Left hindlimb (tissue), 1 donor: Measurements from ENCODE around the gene ZNF106.

Experiments
- DNase-seq: peaks from one replicate; pipeline ENCODE4 v3.0.0-alpha.2; 2018

The ZNF106 gene

DNA sequence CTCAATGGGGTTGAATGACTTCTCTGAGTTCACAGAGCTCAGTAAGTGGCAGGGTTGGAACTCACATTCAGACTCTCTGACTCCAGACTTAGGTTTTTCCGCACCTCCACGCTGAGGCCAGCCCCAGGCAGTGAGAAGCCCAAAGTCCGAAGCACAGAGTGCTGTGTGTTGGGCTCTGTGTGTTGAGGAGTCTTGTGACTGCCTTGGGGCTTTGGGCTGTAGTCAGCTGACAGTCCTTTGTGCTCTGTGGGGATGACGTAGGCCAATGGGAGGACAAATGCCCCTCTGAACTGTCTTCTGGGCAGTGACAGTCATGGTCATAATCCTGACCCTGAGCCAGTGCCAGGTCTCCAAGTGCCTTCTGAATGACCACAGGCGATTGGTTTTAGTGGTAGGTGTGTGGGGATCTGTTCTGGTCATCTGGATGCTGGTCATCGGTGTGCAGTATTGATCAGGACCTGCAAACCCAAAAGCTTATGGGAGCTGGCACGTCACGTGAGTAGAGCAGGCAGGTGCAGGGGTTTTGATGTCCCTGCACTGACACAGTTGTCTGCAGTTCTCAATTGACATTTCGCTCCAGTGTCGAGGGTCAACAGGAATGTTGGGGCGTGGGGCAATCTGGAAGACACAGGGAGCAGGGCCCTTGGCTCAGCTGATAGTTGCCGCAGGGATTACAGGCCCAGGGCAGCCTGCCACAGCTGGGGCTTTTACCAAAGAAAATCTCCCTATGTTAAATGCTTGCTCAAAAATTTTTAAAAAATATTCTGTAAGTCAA, 86.3 kb downstream of the ZNF106 start:
- DNase-seq, result no peak

GRCh38 chr15:42403389-42403788, 87.6 kb downstream of the ZNF106 start:
- no peak for DNase-seq

GRCh38 chr15:42402455-42403205, 88.3 kb downstream of the ZNF106 start:
- DNase-seq, result no peak

DNA sequence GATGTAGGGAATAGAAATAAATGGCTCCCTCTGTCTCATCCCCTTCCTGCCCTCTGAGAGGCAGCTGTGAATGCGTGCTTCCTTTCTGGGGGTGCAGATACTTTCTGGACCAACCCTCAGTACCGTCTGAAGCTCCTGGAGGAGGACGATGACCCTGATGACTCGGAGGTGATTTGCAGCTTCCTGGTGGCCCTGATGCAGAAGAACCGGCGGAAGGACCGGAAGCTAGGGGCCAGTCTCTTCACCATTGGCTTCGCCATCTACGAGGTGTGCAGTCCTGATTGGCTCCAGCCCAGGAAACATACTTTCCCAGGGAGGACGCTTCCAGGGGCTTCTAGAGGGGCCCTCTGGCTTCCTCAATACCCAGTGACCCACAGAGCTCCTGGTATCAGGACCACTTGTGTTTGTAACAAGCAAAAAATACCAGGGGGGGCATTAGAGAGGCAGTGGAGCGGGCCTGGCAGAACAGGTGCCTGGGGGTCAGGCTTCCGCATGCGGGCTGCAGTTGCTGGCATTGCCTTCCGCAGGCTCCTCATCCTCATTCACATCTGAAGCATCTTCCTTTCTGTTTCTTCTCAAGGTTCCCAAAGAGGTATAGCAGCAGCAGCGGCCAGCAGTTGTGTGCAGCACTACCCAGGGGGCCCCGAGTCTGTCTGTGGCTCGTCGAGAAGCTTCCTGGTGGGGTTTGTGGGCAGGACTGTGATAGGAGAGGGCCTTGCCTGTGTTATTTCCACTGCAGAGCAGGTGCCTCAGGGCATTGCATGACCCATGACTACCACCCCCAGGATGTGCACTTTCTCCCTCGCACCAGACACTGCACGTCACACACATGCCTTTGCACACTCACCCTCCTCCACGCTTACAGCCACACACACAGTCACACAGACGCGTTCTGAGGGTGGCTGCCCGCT, 89.1 kb downstream of the ZNF106 start:
- no peak for DNase-seq

- no peak for DNase-seq
Observed at GRCh38 chr15:42395838-42396237, 95.1 kb downstream of the ZNF106 start.

- no peak for DNase-seq
Observed at GRCh38 chr15:42394106-42394505, 96.8 kb downstream of the ZNF106 start.

DNA sequence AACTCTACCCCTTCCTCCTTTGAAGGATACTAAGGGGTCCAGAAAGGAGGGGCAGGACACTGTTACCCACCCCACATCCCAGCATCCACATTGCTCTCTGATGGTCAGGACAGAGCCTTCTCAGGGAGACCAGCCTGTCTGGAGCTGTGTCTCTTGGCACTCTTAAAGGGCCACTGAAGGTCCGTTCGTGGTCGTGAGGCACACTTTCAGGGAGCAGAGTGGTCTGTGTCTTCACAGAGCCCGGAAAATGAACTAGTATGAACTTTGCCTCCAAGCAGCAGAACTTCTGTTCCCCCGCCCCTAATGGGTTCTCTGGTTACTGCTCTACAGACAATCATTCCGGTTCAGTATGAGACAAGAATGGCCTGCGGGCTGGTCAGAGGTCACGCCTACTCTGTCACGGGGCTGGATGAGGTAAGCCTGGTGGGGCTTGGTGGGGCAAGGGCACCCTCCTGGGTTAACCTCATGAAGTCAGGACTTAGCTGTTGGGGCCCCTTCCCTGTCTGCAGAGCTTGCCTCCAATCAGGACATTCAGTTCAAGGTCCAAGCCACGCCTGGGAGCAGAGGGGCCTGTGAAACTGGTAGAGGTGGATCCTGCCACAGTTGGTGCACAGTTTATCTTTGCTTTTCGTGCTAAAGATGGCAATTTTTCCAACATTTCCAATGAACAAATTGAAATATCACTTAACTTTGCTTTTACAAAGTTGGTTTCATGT, 98.5 kb downstream of the ZNF106 start:
- DNase-seq, result no peak

DNA sequence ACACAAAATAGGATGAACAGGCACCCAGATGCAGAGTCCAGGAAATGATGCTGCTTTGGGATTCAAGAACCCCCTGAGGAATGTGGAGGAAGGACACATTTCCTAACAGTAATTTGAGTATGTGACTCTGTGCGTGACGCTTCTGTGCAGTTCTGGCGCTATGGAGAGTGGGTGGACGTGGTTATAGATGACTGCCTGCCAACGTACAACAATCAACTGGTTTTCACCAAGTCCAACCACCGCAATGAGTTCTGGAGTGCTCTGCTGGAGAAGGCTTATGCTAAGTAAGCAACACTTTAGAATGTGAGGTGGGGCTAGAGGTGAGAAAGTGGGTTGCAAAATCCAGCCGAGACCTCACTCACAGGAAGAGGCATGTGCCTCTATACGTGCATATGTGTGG, 103.3 kb downstream of the ZNF106 start:
- DNase-seq, result no peak

DNA sequence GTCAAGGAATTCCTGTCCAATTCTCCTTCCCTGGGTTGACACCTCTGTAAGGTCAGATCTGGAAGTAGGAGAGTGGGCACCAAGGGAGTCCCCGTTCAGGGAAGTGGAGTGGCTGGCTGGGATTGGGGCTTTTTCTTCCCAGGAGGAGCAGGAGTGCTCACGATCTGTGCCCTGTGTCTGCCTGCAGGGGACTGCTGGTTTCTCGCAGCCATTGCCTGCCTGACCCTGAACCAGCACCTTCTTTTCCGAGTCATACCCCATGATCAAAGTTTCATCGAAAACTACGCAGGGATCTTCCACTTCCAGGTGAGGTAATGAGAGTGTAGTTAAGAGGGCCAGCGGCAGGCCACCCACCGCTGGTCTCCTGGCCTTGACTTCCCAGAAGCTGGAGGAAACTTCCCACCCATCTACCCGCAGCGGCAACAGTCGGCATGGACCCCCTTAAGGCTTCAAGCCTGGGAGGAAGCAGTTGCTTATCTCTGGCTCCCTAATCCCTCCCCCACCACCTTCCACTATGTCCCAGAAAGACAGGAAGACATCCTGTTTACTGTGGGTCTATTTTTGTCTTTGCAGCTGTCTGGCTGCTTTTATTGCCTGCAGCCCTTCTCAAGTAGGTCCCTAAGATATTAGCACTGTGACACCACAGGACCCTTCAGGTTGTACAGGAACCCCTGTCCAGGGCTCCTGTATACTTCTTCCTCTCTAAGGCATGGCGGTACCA, 104.8 kb downstream of the ZNF106 start:
- DNase-seq, result no peak

GRCh38 chr15:42385206-42385979, 105.5 kb downstream of the ZNF106 start:
- no peak for DNase-seq

- no peak for DNase-seq
Observed at GRCh38 chr15:42384597-42384996, 106.3 kb downstream of the ZNF106 start.

GRCh38 chr15:42378011-42378410, 112.9 kb downstream of the ZNF106 start:
- DNase-seq, result no peak

DNA sequence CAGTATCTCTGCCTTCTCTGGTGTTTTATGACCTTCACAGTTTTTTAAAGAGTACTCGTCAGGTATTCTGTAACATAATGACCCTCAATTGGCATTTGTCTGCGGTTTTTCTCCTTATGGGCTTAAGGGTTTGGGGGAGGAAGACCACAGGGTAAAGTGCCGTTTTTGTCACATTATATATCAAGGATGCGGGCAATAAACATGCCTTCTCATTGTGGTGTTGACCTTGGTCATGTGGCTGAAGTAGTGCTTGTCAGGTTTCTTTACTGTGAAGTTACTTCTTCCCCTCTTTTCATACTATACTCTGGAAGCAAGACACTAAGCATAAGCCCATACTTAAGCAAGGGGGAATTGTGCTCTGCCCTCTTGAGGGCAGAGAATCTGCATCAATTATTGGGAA, 115.0 kb downstream of the ZNF106 start:
- no peak for DNase-seq

- DNase-seq, result no peak
Observed at GRCh38 chr15:42375252-42375651, 115.7 kb downstream of the ZNF106 start.

- DNase-seq, result no peak
Observed at GRCh38 chr15:42374810-42375209, 116.1 kb downstream of the ZNF106 start.

- no peak for DNase-seq
Observed at GRCh38 chr15:42373936-42374335, 117.0 kb downstream of the ZNF106 start.

GRCh38 chr15:42373274-42373673, 117.7 kb downstream of the ZNF106 start:
- no peak for DNase-seq

GRCh38 chr15:42371096-42371495, 119.8 kb downstream of the ZNF106 start:
- DNase-seq, result no peak

DNA sequence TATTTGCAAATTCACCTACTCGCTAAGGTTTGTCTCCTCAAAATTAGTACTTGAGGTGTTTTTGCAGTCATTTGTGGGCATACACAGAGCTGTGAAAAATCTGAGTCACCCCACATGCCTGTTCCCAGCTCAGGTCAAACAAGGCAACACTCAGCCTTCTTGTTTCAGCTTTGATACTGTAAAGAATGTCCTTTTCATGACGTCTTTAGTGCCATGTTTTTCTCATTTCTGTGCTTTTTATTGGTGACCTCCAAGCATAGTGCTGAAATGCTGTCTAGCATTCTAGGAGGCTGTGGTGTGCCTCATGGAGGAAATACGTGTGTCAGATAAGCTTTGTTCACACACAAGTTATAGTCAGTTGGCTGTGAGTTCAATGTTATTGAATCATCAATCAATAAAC, 122.8 kb downstream of the ZNF106 start:
- no peak for DNase-seq

GRCh38 chr15:42367041-42367440, 123.9 kb downstream of the ZNF106 start:
- DNase-seq, result no peak

DNA sequence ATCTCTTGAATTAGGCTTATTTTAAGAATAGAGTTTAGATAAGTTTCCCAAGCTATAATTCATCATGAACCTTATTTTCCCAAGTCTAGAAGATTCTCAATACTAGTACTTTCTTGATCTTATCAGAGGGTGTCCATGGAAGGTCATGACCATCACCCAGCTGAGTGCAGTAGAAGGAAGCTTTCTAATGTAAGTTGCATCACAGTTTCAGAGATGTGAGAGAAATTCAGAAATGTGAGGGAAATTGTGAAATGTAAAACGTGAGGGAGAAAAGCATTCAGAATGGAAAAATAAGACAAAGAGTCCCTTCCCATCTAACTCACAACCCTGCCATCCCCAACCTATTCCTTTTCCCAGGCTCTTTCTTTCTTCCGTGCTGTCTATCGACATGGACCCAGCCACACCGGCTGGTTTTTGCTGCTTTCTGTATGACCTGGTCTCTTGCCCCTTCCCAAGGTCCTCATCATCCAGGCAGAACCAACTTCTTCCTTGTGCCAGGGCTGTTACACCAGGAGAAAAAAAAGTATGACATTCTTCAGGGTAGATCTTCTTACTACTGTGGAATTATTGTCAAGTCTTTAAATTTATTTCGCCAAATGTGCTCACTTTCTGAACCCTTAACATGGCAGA, 124.9 kb downstream of the ZNF106 start:
- no peak for DNase-seq
